CD14-positive monocyte (primary cell): Measurements from ENCODE around the gene PSMD14. TPM values are rescaled to one million over a fixed set of nuclear protein-coding genes. Genes with fewer than 3 reads are reported as not detected.

Experiments
- DNase-seq, 3 donors: peaks; one replicate each; pipeline ENCODE4 v3.0.0-alpha.2; 2011 to 2022
- H2AFZ ChIP-seq: 2 replicates; pipeline ENCODE4 v1.6.0; 2012; ENCODE audit warnings: mild to moderate bottlenecking, low read depth, low read length, inconsistent platforms; ENCODE audit not compliant: insufficient read depth, poor library complexity, severe bottlenecking
- H3K27ac ChIP-seq, 2 donors: 1 replicate in 1 of 2; 2 replicates in 1 of 2; pipeline ENCODE4 v1.5.1; 2012 to 2013; ENCODE audit warnings: low read length in 2 of 2, control low read depth in 1 of 2, inconsistent platforms in 1 of 2, low read depth in 1 of 2, mild to moderate bottlenecking in 1 of 2
- H3K27me3 ChIP-seq, 2 donors: one replicate each; pipeline versions ENCODE4 v1.6.0 to v1.6.1; 2011 to 2013; ENCODE audit warnings: low read length in 2 of 2; ENCODE audit not compliant: control insufficient read depth in 2 of 2, insufficient read depth in 2 of 2
- H3K36me3 ChIP-seq, 2 donors: replicated peaks in 1 of 2; 1 replicate in 1 of 2; 2 replicates in 1 of 2; pipeline versions ENCODE4 v1.5.1 to v1.6.1; 2012 to 2013; ENCODE audit warnings: low read length in 2 of 2, control low read depth in 1 of 2, inconsistent platforms in 1 of 2, mild to moderate bottlenecking in 1 of 2; ENCODE audit not compliant: insufficient read depth in 2 of 2, control insufficient read depth in 1 of 2
- H3K4me1 ChIP-seq, 2 donors: 1 replicate in 1 of 2; 2 replicates in 1 of 2; pipeline versions ENCODE4 v1.5.1 to v1.6.1; 2012 to 2013; ENCODE audit warnings: low read length in 2 of 2, control low read depth in 1 of 2, inconsistent platforms in 1 of 2, mild to moderate bottlenecking in 1 of 2, moderate library complexity in 1 of 2; ENCODE audit not compliant: insufficient read depth in 2 of 2, control insufficient read depth in 1 of 2
- H3K4me2 ChIP-seq: replicated peaks from 2 replicates; pipeline ENCODE3; 2012; ENCODE audit warnings: low read length, moderate library complexity, mild to moderate bottlenecking; ENCODE audit not compliant: poor library complexity, severe bottlenecking; ENCODE audit errors: extremely low read depth
- H3K4me3 ChIP-seq, 3 experiments: fragments of 200-600 bp in 1 of 3; sonication (generic) in 1 of 3; replicated peaks in 1 of 3; 1 replicate in 2 of 3; 2 replicates in 1 of 3; pipeline ENCODE4 v1.5.1; 2011 to 2013; ENCODE audit warnings: low read length in 3 of 3, mild to moderate bottlenecking in 3 of 3, control low read depth in 2 of 3, low read depth in 2 of 3, inconsistent platforms in 1 of 3, moderate library complexity in 1 of 3
- H3K79me2 ChIP-seq: 2 replicates; pipeline ENCODE4 v1.6.0; 2012; ENCODE audit warnings: mild to moderate bottlenecking, control low read depth, inconsistent platforms, low read length, moderate library complexity; ENCODE audit not compliant: insufficient read depth
- H3K9ac ChIP-seq: 2 replicates; pipeline ENCODE4 v1.6.0; 2017; ENCODE audit warnings: low read length, mild to moderate bottlenecking; ENCODE audit not compliant: insufficient read depth, poor library complexity, severe bottlenecking
- H3K9me3 ChIP-seq, 2 donors: replicated peaks in 1 of 2; 1 replicate in 1 of 2; 2 replicates in 1 of 2; pipeline versions ENCODE4 v1.5.1 to v1.6.1; 2012 to 2013; ENCODE audit warnings: low read length in 2 of 2, control low read depth in 1 of 2; ENCODE audit not compliant: control insufficient read depth in 1 of 2, insufficient read depth in 1 of 2
- H4K20me1 ChIP-seq: 2 replicates; pipeline ENCODE4 v1.6.0; 2012; ENCODE audit warnings: mild to moderate bottlenecking, low read length, control low read depth, moderate library complexity; ENCODE audit not compliant: insufficient read depth
- H3K27ac Mint-ChIP-seq, 7 donors: one replicate each; pipeline ENCODE4 v1.8.0; 2020; ENCODE audit warnings: mild to moderate bottlenecking in 7 of 7, mixed read lengths in 7 of 7, moderate library complexity in 6 of 7, inconsistent platforms in 2 of 7
- H3K27me3 Mint-ChIP-seq, 3 donors: one replicate each; pipeline ENCODE4 v1.8.0; 2021 to 2022; ENCODE audit warnings: low read depth in 3 of 3, mild to moderate bottlenecking in 3 of 3, mixed read lengths in 3 of 3, moderate library complexity in 3 of 3, inconsistent platforms in 1 of 3
- H3K36me3 Mint-ChIP-seq, 2 donors: one replicate each; pipeline ENCODE4 v1.8.0; 2020; ENCODE audit warnings: mixed read lengths in 2 of 2, inconsistent platforms in 1 of 2, mild to moderate bottlenecking in 1 of 2
- H3K4me1 Mint-ChIP-seq: one replicate; pipeline ENCODE4 v1.8.0; 2020; ENCODE audit warnings: mild to moderate bottlenecking, mixed read lengths
- H3K4me3 Mint-ChIP-seq, 2 donors: one replicate each; pipeline ENCODE4 v1.8.0; 2020; ENCODE audit warnings: mild to moderate bottlenecking in 2 of 2, mixed read lengths in 2 of 2, moderate library complexity in 1 of 2
- H3K9me3 Mint-ChIP-seq, 7 donors: one replicate each; pipeline ENCODE4 v1.8.0; 2020 to 2022; ENCODE audit warnings: mixed read lengths in 7 of 7, mild to moderate bottlenecking in 6 of 7, moderate library complexity in 6 of 7, inconsistent platforms in 2 of 7
- CTCF ChIP-seq: fragments of 200-600 bp; IDR thresholded peaks from one replicate; pipeline ENCODE4 v1.8.0; 2022; ENCODE audit warnings: antibody characterized with exemption, mild to moderate bottlenecking
- WGBS: methylation state at CpG from one replicate; pipeline ENCODE4 v1.1.5; 2013; ENCODE audit warnings: missing lambda C conversion rate; ENCODE audit not compliant: insufficient coverage; 5-methylcytosine and 5-hydroxymethylcytosine counted together
- intact Hi-C, 2 donors: fragments of 100-400 bp; cut with micrococcal nuclease; formaldehyde crosslinking; loops; one replicate each; pipeline versions ENCODE4 v1.15.0 to v1.15.1; 2023
- polyA plus RNA-seq, 3 donors: library from polyadenylated mRNA; depleted of rRNA in 1 of 3; unstranded in 2 of 3; stranded (reverse) in 1 of 3; fragments of 300-500 nt in 2 of 3; fragments of >200 nt in 1 of 3; fragmentation: Illumina TruSeq in 2 of 3; gene quantifications; 1 replicate in 2 of 3; 2 replicates in 1 of 3; pipeline ENCODE4 v1.2.3, GENCODE V29; 2012 to 2021

PSMD14 gene
- polyA plus RNA-seq, 3 donors = 8.7 to 37.8 (median 29.3) TPM

- H3K9me3 ChIP-seq = peaks cover 0 to 3% of the 10 kb centered on the region in 2 donors
- H3K9ac ChIP-seq = no peak overlapping the region
- H3K27me3 Mint-ChIP-seq = no peaks in the 10 kb centered on the region
- H4K20me1 ChIP-seq = peaks cover 5% of the 10 kb centered on the region
- no peak overlapping the region for H3K27ac ChIP-seq
- H2AFZ ChIP-seq = no peak overlapping the region
- H3K36me3 ChIP-seq = peaks cover 2 to 4% of the 10 kb centered on the region in 2 donors
- H3K27ac Mint-ChIP-seq = peak overlapping the region in 1 of 7 donors; percentile 34
- intact Hi-C loops = no loop called here
- H3K9me3 Mint-ChIP-seq = peaks cover 0 to 4% (median 3%) of the 10 kb centered on the region in 7 donors
- no peak for TF ChIP-seq CTCF
- H3K4me3 Mint-ChIP-seq = no peak overlapping the region
- H3K4me1 ChIP-seq = no peaks in the 10 kb centered on the region
- DNase-seq = no peak
- no peak overlapping the region for H3K4me3 ChIP-seq
- H3K36me3 Mint-ChIP-seq = peaks cover 11 to 16% of the 10 kb centered on the region in 2 donors
- peaks cover 2% of the 10 kb centered on the region for H3K4me1 Mint-ChIP-seq
- H3K27me3 ChIP-seq = no peaks in the 10 kb centered on the region
- WGBS = no CpG with 5 or more reads among the region's 1 CpG
- H3K4me2 ChIP-seq = no peak overlapping the region
- H3K79me2 ChIP-seq = peaks cover 29% of the 10 kb centered on the region
These were observed 45.3 kb downstream of the PSMD14 start for GRCh38 chr2:161353543-161353942.

DNA sequence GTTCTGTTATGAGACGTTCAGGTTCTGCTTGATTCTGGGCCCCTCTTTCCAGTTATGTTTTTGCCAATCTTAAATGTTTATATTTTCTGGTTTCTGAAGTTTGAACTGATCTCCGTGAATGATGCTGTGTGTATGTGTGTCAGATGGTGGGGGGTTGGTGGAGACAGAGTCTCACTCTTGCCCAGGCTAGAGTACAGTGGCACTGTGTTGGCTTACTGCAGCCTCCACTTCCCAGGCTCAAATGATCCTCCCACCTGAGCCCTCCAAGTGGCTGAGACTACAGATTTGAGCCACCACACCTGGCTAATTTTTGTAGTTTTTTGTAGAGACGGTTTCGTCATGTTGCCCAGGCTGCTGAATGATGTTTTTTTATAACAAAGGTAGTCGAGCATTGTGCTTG, 45.9 kb downstream of the PSMD14 start:
- intact Hi-C loops = no loop called here
- Histone ChIP-seq H3K9ac (no peak overlapping the region), H3K36me3 (peaks cover 2 to 6% of the 10 kb centered on the region in 2 donors), H3K4me1 (no peaks in the 10 kb centered on the region), H3K79me2 (peaks cover 31% of the 10 kb centered on the region), H3K27me3 (no peaks in the 10 kb centered on the region), H3K27ac (no peak overlapping the region), H2AFZ (no peak overlapping the region), H3K4me3 (no peak overlapping the region), H4K20me1 (peaks cover 5% of the 10 kb centered on the region), H3K4me2 (no peak overlapping the region), H3K9me3 (peaks cover 0 to 9% of the 10 kb centered on the region in 2 donors)
- no peak for TF ChIP-seq CTCF
- H3K36me3 Mint-ChIP-seq = peaks cover 16 to 20% of the 10 kb centered on the region in 2 donors
- peaks cover 0 to 6% (median 4%) of the 10 kb centered on the region in 7 donors for H3K9me3 Mint-ChIP-seq
- no peaks in the 10 kb centered on the region for H3K27me3 Mint-ChIP-seq
- H3K4me3 Mint-ChIP-seq = no peak overlapping the region
- peak overlapping the region in 1 of 7 donors; percentile 14 for H3K27ac Mint-ChIP-seq
- 100% methylated on average over 5 of the region's 5 CpGs for WGBS
- peaks cover 2% of the 10 kb centered on the region for H3K4me1 Mint-ChIP-seq
- no peak for DNase-seq
